DLD1 (cell line): ENCODE data around the gene SENP7.
"Not testable (repeated sequence)": the region's sequence is repeated elsewhere in the genome, so short reads cannot be mapped to it uniquely, and the experiment has no call there.

Experiments used
- in situ Hi-C: cut with HindIII; loops from 2 replicates; pipeline ENCODE4 v1.10.0; 2017; ENCODE audit warnings: low sequenced_read_pairs

The SENP7 gene

DNA sequence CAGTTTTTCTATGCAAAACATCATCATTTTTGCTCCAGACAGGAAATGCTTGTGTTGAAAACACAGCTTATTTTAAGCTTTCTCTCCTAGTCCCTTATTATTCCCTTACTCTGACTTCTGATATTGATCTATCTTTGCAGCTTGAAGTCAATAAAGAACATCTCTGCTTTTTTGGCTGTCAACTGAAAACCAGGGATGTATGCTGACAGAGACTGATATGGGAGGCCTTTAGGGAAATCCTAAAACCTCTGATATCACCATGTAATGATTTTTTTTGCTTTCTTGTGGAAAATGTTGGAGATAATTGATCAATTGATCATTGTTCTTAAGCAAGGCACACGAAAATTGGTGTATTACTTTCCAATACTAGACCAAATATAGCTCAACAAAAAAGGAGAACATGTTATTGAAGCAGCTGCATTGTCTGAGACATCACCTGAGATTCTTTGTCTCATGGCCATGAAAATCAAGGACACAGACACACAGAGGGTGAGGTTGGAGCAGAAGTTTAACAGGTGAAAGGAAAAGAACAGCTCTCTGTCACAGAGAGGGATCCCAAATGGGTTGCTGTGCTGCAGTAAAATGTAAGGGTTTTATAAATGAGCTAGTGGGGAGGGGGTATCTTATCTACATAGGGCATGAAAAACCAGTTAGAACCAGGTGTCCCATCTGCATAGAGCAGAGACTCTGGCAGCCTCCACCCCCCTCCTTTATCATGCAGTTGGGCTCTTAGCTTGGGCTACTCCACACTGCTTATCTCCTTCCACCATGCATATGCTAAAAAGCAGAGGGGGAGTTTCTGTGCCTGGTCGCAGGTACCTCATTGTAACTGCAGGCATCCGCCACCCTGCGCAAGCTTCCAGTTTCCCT lies 17.0 kb upstream of the SENP7 start:
- in situ Hi-C loops: no loop called here

DNA sequence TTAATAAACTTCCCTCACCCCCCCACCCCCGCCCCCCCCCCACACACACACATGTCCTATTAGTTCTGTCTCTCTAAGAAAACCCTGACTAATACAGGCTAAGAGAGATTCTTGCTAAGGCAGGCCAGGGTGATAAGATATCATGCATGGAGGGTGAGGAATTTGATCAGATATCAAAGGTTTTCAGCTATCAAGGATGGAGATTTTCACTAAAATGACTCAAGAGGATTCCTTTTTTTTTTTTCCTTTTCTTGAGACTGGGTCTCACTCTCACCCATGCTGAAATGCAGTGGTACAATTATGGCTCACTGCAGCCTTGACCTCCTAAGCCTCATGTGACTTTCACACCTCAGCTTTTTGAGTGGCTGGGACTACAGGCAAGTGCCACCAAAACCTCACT lies 14.9 kb upstream of the SENP7 start:
- in situ Hi-C loops: no loop called here

DNA sequence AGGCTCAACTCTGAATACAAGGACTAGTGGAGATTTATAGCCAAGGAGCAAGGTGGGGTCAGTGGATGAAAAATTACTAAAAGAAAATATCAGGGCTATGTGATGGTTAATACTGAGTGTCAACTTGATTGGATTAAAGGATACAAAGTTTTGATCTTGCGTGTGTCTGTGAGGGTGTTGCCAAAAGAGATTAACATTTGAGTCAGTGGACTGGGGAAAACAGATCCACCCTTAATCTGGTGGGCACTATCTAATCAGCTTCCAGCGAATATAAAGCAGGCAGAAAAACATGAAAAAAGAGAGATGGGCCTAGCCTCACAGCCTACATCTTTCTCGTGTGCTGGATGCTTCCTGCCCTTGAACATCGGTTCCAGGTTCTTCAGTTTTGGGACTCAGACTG lies 14.4 kb upstream of the SENP7 start:
- in situ Hi-C loops: no loop called here

GRCh38 chr3:101521211-101521701 lies 8.2 kb upstream of the SENP7 start:
- in situ Hi-C loops: no loop called here

DNA sequence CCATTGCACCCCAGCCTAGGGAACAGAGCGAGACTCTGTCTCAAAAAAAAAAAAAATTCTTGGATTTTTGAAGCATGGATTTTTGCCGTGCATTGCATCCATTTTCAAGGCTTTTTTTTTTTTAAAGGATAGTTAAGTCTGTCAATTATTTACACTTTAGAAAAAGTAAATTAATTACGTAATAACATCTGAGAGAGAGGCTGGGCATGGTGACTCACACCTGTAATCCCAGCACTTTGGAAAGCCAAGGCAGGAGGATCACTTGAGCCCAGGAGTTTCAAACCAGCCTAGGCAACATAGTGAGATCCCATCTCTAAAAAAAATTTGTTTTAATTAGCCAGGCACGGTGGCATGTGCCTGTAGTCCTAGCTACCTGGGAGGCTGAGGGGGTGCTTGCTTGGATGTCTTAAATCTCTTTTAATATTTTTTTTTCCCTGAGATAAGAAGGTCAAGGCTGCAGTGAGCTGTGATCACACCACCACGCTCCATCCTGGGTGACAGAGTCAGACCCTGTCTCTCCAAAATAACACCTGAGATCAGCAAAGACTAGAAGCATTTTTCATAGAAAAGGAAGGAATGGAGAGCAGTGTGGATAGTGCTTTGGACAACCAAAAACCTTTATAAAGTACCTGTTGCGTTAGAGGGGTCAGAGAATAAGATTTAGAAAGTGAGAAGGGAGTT lies 6.8 kb upstream of the SENP7 start:
- in situ Hi-C loops: no loop called here

GRCh38 chr3:101518421-101518871 lies 5.4 kb upstream of the SENP7 start:
- in situ Hi-C loops: no loop called here

DNA sequence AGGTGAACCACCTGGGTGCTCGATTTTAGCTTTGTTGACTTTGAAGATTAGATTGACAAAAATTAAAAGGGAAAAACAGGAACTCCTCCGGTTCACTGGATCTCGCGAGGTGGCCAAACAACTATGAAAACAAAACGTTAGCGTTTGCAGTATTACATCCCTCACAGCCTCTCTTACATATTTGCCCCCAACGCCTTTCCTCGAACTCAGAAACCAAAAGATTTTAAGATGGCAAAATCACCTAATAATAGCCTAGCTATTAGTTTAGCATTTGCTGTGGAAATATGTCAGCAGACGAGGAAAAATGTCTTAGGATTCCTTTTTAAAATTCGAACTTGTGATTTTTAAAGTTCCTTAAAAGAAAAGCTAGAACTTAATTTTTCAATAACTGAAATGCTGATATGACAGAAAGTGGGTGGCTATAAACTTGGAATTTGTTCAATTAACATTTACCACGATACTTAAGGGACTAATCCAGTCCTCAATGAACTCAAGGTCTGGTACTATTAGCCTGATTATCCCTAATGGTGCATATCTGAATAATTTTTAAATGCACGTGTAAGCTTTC lies 491 bp upstream of the SENP7 start:
- in situ Hi-C loops: no loop called here

DNA sequence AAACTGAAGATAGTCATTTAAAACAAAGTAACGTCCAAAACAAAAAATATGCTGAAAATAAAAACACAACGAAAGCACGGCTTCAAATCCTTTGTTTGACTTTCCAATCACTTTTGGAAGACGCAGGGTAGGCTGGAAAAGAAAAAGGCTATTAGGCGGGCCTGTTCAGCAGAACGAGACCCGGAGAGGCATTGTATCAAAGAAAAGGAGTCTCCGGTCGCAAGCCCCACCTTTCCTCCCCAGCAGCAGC lies 691 bp downstream of the SENP7 start:
- in situ Hi-C loops: no loop called here

DNA sequence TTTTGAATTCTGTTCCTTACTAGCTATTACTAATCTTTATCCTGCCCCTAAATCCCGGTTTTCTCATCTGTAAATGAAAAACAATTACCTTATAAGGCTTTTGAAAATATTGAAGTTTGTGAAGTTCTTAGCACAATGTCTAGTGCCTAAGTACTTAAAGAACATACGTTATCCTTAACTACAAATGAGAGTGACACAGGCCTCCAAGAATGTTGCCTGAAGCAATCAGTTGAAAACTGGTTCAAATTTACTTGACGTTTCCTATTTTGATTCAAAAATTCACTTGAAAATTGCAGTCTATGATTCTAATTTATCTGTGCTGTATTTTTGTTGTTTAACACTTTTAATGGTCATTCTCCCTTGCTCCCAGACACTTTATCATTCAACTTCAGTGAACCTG lies 3.2 kb downstream of the SENP7 start:
- in situ Hi-C loops: no loop called here

DNA sequence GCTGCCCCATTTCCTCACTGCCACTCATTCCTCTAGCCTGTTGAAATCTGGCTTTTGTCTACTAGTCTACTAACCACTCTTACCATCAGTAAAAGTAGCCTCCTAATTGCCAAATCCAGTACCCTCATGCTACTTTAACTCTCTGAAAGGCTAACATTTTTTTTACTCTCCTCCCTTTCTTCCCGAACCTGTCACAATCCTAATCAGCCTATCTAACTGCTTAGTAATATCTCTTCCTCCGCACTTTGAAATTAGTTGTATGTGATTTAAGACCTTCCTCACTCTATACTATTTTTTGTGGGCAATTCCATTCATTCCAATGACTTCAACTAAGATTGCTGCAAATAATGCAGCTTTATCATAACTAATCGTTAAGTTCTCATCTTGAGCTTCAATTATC lies 3.7 kb downstream of the SENP7 start:
- in situ Hi-C loops: no loop called here

DNA sequence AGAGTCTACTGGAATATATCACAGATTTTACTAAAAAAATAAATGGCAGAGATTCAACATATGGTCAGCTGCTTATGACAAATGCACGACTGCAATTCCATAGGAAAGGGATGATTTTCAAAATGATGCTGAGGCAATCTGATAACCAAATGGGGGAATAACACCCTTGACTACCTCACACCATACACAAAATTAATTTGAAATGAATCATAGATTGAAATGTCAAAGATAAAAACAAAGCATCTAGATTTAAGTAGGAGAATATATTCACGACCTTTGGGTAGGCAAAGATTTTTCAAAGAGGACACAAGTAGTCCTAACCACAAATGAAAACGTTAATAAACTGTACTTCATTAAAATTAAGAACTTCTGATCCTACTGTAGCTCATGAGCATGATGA lies 11.2 kb downstream of the SENP7 start:
- in situ Hi-C loops: no loop called here

DNA sequence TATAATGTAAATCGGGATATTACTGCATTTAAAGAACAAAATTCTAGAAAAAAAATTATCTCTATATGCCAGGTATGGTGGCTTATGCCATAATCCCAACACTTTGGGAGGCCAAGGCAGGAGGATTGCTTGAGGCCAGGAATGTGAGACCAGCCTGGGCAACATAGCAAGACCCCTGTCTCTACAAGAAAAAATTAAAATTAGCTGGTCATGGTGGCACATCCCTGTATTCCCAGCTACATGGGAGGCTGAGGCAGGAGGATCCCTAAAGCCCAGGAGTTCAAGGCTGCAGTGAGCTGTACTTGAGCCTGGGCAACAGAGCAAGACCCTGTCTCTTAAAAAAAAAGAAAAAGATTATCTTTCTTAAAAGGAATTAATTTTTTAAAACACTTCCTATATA lies 12.8 kb downstream of the SENP7 start:
- in situ Hi-C loops: no loop called here

- in situ Hi-C loops: no loop called here
Observed at GRCh38 chr3:101497803-101498202, 15.2 kb downstream of the SENP7 start.

- in situ Hi-C loops: no loop called here
Observed at GRCh38 chr3:101495552-101495951, 17.5 kb downstream of the SENP7 start.

DNA sequence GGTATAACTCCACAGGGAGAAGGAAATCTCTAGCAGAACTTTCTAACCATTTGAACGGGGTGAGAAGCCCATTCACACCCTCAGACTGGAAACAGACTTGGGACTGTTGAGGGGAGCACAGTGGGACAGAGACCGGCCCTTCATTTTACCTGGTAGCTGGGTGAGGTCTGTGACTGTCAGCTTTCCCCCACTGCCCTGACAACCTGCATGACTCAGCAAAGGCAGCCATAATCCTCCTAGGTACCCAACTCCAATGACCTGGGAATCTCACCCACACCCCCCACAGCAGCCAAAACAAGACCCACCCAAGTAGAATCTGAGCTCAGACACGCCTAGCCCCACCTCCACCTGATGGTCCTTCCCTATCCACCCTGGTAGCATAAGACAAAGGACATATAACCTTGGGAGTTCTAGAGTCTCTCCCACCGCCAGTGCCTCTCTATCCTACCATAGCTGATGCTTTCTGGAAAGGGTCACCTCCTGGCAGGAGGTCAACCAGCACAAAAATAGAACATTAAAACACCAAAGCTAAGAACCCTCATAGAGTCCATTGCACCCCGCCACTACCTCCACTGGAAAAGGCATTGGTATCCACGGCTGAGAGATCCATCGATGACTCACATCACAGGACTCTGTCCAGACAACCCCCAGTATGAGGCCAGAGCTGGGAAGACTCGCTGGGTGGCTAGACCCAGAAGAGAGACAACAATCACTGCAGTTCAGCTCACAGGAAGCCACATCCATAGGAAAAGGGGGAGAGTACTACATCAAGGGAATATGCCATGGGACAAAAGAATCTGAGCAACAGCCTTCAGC lies 28.0 kb downstream of the SENP7 start:
- in situ Hi-C loops: no loop called here

- in situ Hi-C loops: no loop called here
Observed at GRCh38 chr3:101478980-101479379, 34.0 kb downstream of the SENP7 start.

DNA sequence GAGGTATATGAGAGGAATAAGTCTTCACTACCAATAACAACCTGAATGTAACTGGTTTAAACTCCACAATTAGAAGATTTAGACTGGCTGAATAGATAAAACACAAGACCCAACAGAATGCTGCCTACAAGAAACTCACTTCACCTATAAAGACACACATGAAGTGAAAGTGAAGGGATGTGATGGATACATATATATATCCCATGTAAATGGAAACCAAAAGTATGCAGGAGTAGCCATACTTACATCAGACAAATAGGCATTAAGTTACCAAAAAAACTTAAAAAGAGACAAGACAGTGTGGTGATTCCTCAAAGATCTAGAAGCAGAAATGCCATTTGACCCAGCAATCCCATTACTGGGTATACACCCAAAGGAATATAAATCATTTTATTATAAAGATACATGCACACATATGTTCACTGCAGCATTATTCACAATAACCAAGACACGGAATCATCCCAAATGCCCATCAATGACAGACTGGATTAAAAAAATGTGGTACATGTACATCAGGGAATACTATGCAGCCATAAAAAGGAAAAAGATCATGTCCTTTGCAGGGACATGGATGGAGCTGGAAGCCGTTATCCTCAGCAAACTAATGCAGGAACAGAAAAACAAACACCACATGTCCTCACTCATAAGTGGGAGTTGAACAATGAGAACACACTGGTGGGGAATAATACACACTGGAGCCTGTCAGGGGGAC lies 38.0 kb downstream of the SENP7 start:
- in situ Hi-C loops: not testable (repeated sequence)

DNA sequence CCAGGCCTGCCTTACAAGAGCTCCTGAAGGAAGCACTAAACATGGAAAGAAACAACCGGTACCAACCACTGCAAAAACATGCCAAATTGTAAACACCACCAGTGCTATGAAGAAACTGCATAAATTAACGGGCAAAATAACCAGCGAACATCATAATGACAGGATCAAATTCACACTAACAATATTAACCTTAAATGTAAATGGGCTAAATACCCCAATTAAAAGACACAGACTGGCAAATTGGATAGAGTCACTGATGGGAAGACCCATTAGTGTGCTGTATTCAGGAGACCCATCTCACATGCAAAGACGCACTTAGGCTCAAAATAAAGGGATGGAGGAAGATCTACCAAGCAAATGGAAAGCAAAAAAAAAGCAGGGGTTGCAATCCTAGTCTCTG lies 44.3 kb downstream of the SENP7 start:
- in situ Hi-C loops: not testable (repeated sequence)

DNA sequence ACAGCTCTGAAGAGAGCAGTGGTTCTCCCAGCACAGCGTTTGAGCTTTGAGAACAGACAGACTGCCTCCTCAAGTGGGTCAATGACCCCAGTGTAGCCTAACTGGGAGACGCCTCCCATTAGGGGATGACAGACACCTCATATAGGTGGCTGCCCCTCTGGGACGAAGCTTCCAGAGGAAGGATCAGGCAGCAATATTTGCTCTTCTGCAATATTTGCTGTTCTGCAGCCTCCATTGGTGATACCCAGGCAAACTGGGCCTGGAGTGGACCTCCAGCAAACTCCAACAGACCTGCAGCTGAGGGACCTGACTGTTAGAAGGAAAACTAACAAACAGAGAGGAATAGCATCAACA lies 45.7 kb downstream of the SENP7 start:
- in situ Hi-C loops: not testable (repeated sequence)

DNA sequence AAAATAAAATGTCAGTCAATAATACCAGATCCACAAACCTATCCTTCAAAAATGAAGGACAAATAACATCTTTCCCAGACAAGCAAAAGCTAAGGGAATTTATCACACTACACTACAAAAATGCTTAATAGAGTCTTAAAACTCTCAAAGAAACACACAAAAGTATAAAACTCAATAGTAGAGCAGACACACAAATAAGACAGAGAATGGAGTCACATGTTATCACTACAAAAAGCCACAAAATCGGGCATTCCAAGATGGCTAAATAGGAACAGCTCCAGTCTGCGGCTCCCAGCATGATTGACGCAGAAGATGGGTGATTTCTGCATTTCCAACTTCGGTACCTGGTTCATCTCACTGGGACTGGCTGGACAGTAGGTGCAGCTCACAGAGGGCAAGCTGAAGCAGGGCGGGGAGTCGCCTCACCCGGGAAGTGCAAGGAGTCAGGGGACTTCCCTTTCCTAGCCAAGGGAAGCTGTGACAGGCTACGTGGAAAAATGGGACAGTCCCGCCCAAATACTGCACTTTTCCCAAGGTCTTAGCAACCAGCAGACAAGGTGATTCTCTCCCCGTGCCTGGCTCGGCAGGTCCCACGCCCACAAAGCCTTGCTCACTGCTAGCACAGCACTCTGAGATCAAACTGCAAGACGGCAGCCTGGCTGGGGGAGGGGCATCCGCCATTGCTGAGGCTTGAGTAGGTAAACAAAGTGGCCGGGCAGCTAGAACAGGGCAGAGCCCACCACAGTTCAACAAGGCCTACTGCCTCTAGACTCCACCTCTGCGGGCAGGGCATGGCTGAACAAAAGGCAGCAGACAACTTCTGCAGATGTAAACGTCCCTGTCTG lies 46.3 kb downstream of the SENP7 start:
- in situ Hi-C loops: no loop called here
